Stomach (tissue), 4 donors: ENCODE data around the gene TRAPPC2L.

Experiments used
- CTCF ChIP-seq, 7 experiments: fragments of 450-650 bp in 4 of 7; fragments of 200-600 bp in 3 of 7; sonication (generic) in 3 of 7; IDR thresholded peaks; one replicate each; pipeline ENCODE4 v1.5.1; 2016 to 2019; ENCODE audit warnings: antibody characterized with exemption in 7 of 7, control low read depth in 2 of 7, mild to moderate bottlenecking in 1 of 7
- EP300 ChIP-seq: sonication (generic); formaldehyde crosslinking; IDR thresholded peaks from one replicate; pipeline ENCODE4 v1.6.1; 2017; ENCODE audit warnings: antibody characterized with exemption

GRCh38 chr16:88885693-88886280 lies 28.9 kb downstream of the TRAPPC2L start:
- TF ChIP-seq EP300 (no peak), CTCF (IDR thresholded peaks at IDR 0.05) (no peak)
